NCI-H526 treated with DMSO at 0.1 percent for 48 hours (cell line): ENCODE data around the gene PBX4.

ENCODE experiments used
- DNase-seq: peaks from one replicate; lab custom pipeline; 2025; lab: John Stamatoyannopoulos, UW

The PBX4 gene

GRCh38 chr19:19554074-19555023 is 64.1 kb downstream of the PBX4 start:
- DNase-seq: no peak

DNA sequence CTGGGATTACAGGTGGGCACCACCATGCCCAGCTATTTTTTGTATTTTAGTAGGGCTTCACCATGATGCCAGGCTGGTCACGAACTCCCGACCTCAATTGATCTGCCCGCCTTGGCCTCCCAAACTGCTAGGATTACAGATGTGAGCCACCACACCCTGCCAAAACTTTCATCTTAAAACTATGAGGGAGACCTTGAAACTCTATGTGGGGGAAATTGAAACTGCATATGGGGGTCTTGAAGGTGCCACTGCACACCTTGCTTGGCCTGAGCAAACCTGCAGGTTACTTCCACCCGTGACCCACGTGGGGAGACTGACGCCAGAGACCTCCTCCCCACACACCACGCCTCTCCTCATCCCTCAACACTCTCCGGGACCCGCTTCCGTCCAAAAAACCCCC is 64.8 kb downstream of the PBX4 start:
- DNase-seq: no peak

- DNase-seq: no peak
Observed at GRCh38 chr19:19552798-19553197, 65.7 kb downstream of the PBX4 start.

DNA sequence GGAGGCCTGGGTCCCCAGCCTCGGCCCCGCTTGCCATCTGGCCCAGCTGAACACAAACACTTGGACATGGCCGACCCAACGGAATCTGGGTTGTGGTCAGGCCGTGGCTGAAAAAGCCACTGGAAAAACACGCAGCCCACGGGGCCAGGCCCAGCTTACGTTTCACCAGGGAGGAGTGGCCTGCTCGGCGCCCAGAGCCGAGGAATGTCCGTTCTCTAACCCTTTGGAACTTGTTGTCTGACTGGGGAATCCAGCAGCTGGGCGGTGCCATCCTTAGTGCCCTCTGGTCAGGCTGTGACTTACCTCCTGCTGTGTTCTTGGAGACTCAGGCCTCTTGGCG is 66.7 kb downstream of the PBX4 start:
- DNase-seq: no peak

GRCh38 chr19:19550972-19551852 is 67.3 kb downstream of the PBX4 start:
- DNase-seq: no peak

DNA sequence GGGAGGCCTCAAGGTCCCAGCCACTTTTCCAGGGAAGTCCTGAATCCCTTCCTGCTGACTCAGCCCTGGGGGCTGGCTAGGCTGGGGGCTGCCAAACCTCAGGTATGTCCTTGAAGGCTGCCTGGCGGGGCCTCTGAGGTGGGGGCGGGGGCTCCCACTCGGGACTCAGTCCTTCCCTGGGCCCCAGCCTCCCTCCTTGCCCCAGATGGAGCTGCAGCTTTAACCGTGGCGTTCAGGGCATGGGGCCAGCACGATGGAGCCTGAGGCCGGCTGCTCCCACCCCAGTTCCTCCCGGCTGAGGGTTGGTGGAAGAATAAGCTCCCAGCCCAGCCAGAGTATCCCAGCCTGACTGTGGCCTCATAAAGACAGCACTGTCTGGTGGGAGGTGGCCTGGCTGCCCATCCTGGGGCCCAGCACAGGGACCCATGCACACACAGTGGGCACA is 68.0 kb downstream of the PBX4 start:
- no peak for DNase-seq

GRCh38 chr19:19549804-19550464 is 68.6 kb downstream of the PBX4 start:
- no peak for DNase-seq

- DNase-seq: no peak
Observed at GRCh38 chr19:19548915-19549759, 69.3 kb downstream of the PBX4 start.

DNA sequence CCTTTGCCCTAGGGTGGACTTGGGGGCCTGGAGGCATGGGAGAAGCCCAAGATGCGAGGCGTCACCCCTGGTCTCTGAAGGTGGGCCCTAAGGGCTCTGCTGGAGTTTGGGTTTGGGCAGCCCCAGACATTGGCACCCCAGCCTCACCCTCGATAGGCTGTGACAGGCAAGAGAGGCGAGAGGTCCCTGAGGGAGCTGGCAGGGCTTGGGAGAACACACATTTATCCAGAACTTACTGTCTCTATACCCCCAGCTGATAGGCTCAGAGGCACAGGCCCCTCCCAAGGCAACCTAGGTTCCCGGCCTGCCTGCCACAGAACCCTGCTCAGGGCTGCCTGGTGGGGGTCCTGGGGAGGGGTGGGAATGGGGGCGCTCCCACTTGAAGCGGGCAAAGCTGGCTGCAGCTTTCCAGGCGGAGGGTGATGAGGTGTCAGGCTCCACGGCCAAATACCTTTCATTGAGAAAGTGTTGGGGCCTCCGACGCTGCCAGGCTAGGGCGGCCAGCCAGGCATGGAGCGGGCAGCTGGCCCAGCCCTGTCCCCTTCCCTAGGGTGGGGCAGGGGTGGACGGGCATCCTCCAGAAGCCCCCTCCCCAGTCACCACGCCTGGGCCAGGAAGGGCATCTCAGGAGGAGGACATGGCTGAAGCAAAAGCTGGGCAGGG is 70.7 kb downstream of the PBX4 start:
- DNase-seq: no peak

GRCh38 chr19:19546751-19547162 is 71.7 kb downstream of the PBX4 start:
- DNase-seq: no peak

- no peak for DNase-seq
Observed at GRCh38 chr19:19545707-19546106, 72.8 kb downstream of the PBX4 start.

DNA sequence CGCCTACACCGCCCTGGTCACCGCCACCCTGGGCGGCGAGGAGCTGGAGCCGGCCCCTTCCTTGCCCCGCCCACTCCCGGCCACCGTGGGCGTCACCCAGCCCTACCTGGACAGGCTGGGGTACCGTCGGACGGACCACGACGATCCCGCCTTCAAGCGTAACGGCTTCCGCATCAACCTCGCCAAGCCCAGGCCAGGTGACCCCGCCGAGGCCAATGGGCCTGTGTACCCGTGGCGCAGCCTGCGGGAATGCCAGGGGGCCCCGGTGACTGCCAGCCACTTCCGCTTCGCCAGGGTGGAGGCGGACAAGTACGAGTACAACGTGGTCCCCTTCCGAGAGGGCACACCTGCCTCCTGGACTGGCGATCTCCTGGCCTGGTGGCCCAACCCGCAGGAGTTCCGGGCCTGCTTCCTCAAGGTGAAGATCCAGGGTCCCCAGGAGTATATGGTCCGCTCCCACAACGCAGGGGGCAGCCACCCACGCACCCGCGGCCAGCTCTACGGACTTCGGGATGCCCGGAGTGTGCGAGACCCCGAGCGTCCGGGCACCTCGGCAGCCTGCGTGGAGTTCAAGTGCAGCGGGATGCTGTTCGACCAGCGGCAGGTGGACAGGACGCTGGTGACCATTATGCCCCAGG is 73.4 kb downstream of the PBX4 start:
- DNase-seq: no peak

DNA sequence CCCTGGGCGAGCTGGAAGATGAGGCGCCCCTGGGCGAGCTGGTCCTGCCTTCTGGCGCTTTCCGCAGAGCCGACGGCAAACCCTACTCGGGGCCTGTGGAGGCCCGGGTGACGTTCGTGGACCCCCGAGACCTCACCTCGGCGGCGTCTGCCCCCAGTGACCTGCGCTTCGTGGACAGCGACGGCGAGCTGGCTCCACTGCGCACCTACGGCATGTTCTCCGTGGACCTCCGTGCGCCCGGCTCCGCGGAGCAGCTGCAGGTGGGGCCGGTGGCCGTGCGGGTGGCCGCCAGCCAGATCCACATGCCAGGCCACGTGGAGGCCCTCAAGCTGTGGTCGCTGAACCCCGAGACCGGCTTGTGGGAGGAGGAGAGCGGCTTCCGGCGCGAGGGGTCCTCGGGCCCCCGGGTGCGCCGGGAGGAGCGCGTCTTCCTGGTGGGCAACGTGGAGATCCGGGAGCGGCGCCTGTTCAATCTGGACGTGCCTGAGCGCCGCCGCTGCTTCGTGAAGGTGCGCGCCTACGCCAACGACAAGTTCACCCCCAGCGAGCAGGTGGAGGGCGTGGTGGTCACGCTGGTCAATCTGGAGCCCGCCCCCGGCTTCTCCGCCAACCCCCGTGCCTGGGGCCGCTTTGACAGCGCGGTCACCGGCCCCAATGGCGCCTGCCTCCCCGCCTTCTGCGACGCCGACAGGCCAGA is 74.1 kb downstream of the PBX4 start:
- no peak for DNase-seq

GRCh38 chr19:19543640-19544039 is 74.8 kb downstream of the PBX4 start:
- no peak for DNase-seq

- no peak for DNase-seq
Observed at GRCh38 chr19:19543101-19543500, 75.4 kb downstream of the PBX4 start.

DNA sequence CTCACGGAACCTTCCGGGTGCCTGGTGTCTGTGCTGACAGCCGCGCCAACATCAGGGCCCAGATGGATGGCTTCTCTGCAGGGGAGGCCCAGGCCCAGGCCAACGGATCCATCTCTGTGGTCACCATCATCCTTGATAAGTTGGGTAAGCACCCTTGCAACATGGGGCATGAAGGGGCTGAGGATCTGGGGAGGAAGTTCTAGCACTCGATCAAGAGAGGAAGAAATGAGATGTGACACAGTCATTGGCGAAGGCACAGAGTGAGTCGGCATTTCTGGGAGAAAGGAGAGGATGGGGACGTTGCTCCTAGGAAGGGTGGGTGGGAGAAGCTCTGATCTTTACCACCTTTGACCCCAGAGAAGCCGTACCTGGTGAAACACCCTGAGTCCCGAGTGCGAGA is 76.0 kb downstream of the PBX4 start:
- no peak for DNase-seq

DNA sequence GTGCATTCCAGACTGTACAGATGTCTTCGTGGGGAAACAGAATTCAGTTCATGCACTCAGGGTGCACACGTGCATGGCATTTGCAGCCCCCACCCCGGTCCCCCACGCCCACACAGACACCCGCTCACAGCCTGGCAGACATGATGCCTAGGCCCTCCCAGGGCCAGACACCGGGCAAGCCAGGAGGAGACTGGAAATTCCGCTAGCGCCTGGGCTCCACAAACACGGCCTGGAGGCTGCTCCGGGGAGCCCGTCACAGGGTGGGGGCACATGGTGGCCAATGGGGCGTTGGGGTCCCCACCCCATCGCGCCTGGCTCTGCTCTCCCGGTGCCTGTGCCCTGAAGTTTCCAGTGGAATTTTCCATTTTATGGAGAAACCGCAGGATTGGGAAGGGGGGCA is 76.9 kb downstream of the PBX4 start:
- DNase-seq: no peak

DNA sequence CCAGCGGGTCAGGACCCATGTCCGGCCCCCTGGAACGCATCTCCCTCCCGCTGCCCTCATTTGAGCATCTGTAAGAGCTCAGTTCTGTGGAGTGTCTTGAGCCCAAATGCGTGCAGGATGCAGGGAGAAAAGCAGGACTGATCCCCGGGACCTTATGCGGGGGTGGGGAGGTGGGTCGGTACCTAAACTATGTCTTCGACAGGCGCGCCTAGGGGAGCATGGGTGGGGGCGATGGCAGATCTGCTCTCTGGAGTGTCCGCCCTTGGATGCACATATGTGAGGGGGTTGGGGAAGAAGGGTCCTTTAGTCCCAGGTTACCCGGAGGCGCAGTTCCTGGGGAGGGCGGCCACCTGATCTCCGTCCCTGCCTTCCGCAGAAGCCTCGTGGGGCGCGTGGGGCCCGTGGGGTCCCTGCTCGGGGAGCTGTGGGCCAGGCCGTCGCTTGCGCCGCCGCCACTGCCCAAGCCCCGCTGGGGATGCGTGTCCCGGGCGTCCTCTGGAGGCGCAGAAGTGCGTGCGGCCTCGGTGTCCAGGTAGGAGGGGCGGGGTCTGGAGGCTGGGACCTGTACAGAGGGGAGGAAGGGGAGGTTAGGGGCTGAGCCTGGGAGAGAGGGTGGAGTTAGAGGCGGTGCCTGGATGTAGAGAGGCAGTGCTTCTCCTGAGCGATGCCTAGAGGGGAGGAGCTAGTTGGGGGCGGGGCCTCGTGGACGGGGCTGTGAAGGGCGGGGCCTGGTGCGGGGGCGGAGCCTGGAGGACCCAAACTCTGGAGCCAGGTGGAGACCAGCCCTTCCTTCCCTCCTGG is 77.6 kb downstream of the PBX4 start:
- DNase-seq: peak; percentile 79
